Stimulated activated effector memory CD8-positive, alpha-beta T cell treated with anti-CD3 and anti-CD28 coated beads, Interleukin-12 subunit alpha, Interleukin-12 subunit beta, amount 100 ng/mL, for 72 hours (primary cell): ENCODE results near the gene PSMB11.
A peak's percentile ranks its signal among the peaks of the same experiment; 100 is the strongest.

Source experiments
- ATAC-seq: fragments of 150-1000 bp; cut with Tn5 transposase; 2 replicates; pipeline ENCODE4 v1.10.0; 2021
- DNase-seq, 2 donors: peaks; one replicate each; pipeline ENCODE4 v3.0.0; 2021 to 2022; ENCODE audit warnings: low spot score in 2 of 2
- H3K27ac Mint-ChIP-seq: one replicate; pipeline ENCODE4 v1.8.0; 2022; ENCODE audit warnings: mild to moderate bottlenecking, mixed read lengths
- H3K36me3 Mint-ChIP-seq: one replicate; pipeline ENCODE4 v1.8.0; 2022; ENCODE audit warnings: mild to moderate bottlenecking, mixed read lengths
- H3K4me1 Mint-ChIP-seq: one replicate; pipeline ENCODE4 v1.8.0; 2022; ENCODE audit warnings: mixed read lengths
- H3K4me3 Mint-ChIP-seq: one replicate; pipeline ENCODE4 v1.8.0; 2022; ENCODE audit warnings: mild to moderate bottlenecking, mixed read lengths
- H3K9me3 Mint-ChIP-seq: one replicate; pipeline ENCODE4 v1.8.0; 2022; ENCODE audit warnings: mixed read lengths

PSMB11 gene

DNA sequence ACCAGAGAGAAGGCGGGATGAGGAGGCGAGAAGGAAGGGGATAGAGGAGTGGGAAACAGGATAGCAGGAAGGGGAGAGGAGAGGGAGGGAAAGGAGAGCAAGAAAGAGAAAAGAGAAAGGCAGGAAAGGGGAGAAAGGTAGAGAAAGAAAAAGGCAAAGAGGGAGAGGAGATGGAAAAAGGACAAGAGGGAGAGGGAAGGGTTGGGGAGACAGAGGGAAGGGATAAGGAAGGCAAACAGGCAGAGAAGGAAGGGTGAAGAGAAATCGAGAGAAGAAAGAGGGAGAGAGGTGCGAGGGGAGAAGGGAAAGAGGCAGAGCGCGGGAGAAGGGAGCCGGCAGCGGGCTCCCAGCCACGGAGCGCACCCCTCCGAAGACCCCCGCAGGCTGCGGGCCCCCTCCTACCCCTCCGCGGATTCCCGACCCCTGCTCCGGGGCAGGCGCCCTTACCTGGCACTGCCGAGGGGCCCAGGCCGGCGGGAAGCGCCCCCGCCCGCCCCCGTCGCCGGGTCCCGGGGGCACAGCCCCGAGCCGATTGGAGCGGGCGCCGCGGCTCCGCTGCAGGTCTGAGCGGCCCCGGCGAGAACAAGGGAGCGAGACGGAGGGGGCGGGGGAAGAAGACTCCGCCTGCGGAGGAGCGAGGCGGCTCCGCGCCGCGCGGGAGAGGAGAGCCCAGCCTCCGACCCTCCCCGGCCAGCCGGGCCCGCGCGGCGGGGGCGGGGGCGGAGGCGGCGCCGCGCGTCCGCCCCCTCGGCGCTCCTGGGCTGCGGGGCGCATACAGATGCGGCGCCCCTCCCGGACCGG is 15.1 kb downstream of the PSMB11 start, which contains the start of gene CDH24:
Gene CDH24 (minus strand): TSS at position 565 of the 801 bp plus-strand sequence. CDS start 1,787 bp downstream, outside the sequence.
- H3K9me3 Mint-ChIP-seq, result no peaks in the 10 kb centered on the region
- H3K27ac Mint-ChIP-seq, result peak within 1 kb of the TSS; percentile 60
- ATAC-seq (peak; percentile 81), DNase-seq (peak; percentile 58 to 80)
- H3K36me3 Mint-ChIP-seq, result peaks cover 44% of the 10 kb centered on the region
- peaks cover 27% of the 10 kb centered on the region for H3K4me1 Mint-ChIP-seq
- H3K4me3 Mint-ChIP-seq, result peak within 1 kb of the TSS; percentile 76

DNA sequence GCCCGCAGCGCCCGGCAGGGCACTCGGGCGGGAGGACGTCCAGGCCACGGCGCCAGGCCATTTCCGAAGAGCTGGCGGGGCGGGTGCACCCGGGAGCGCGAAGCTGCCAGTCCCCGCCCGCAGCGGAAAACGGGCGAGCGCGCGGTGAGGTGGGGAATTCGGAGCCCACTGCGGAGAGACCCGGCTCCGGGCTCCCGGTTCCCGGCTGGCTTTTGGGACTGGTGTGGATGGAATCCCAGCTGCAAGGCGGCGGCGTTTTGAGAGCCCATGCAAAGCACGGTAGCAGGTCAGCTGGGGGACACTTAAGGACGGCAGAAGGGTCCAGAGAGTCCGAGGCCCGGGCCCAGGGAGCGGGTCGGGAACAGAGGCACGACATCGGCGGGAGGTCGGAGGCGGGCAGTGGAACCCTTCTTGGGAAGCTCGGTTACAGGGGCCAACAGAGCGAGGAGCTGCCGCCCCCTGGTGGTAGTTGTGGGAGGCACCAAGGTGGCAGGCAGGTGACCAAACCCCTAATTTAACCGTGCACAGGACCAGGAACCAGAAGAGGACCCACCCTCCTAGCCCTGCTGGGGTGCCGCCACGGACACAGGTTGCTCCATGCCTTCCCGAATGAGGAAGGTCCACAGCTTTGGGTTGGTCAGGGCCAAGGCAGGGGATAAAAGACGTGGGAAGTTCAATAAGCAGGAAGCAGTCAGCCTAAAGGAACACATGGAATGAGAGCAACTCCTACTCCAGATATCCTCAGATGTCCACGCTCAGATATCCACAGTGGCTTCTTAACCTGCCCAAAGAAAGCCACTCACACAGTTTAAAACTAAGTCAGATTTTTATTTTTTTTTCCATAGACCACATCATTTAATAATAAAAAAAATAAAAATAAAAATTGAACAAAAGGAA is 16.0 kb downstream of the PSMB11 start:
- H3K36me3 Mint-ChIP-seq, result peaks cover 53% of the 10 kb centered on the region
- DNase-seq (peak; percentile 85 to 92), ATAC-seq (peak; percentile 77)
- peak overlapping the region; percentile 76 for H3K4me3 Mint-ChIP-seq
- peaks cover 27% of the 10 kb centered on the region for H3K4me1 Mint-ChIP-seq
- H3K27ac Mint-ChIP-seq, result no peak overlapping the region
- H3K9me3 Mint-ChIP-seq, result no peaks in the 10 kb centered on the region

DNA sequence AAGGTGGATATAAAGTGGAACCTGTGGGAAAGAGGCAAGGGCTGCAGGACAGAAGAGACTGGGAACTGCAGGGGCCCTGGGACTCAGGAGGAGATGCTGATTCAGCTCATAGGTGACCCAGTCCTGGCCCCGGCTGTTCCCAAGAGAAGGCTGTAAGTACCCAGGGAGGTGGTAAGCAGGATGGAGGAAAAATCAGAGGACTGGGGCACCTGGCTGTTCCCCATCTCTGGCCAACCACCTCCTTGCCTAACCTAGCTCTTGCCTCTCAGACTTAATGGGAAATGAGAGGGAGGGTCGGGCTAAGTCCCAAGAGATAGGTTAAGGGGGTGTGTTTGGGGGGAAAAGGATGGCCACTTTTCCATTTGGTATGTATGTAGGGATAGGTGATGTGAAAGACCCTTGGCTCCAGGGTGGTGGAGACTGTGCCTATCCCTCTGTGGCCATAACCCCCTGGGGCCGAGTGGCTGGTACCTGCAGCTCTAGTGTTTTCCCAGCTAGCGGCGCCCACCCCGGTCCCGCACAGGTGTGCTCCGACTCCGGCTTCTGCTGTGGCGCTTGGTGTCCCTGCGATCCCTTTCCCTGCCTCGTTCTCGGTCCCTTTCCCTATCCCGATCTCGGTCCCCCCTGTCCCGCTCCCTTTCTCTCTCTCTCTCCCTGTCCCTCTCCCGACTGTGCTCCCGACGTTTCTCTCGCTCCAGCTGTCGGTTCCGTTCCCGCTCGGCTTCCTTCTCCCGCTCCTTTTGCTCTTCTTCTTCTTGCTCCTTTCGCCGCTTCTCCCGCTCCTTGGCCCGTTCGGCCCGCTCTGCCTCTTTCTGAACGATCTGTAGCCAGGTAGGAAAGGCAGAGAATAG is 16.9 kb downstream of the PSMB11 start:
- DNase-seq (no peak), ATAC-seq (no peak)
- Mint-ChIP-seq H3K36me3 (peaks cover 62% of the 10 kb centered on the region), H3K4me3 (peak overlapping the region; percentile 11), H3K4me1 (peaks cover 27% of the 10 kb centered on the region), H3K9me3 (no peaks in the 10 kb centered on the region), H3K27ac (peak overlapping the region; percentile 69)

- Mint-ChIP-seq H3K9me3 (no peaks in the 10 kb centered on the region), H3K36me3 (peaks cover 80% of the 10 kb centered on the region)
Measured at GRCh38 chr14:23060536-23061260, 18.7 kb downstream of the PSMB11 start.

GRCh38 chr14:23062002-23062401 is 20.0 kb downstream of the PSMB11 start:
- no peak overlapping the region for H3K4me3 Mint-ChIP-seq
- DNase-seq (no peak), ATAC-seq (no peak)
- no peaks in the 10 kb centered on the region for H3K9me3 Mint-ChIP-seq
- H3K36me3 Mint-ChIP-seq, result peaks cover 93% of the 10 kb centered on the region
- H3K4me1 Mint-ChIP-seq, result peaks cover 16% of the 10 kb centered on the region
- no peak overlapping the region for H3K27ac Mint-ChIP-seq

More at GRCh38 chr14:23060536-23061260, 18.7 kb downstream of the PSMB11 start:
- ATAC-seq, result no peak
- H3K27ac Mint-ChIP-seq, result no peak overlapping the region
- H3K4me3 Mint-ChIP-seq, result no peak overlapping the region
- DNase-seq, result no peak
- H3K4me1 Mint-ChIP-seq, result peaks cover 24% of the 10 kb centered on the region

- ATAC-seq (no peak), DNase-seq (no peak)
- Mint-ChIP-seq H3K27ac (peak overlapping the region; percentile 43), H3K36me3 (peaks cover 100% of the 10 kb centered on the region), H3K4me1 (peaks cover 14% of the 10 kb centered on the region), H3K4me3 (no peak overlapping the region), H3K9me3 (no peaks in the 10 kb centered on the region)
Measured at GRCh38 chr14:23063601-23064000, 21.6 kb downstream of the PSMB11 start.

GRCh38 chr14:23066368-23066767 is 24.4 kb downstream of the PSMB11 start:
- Mint-ChIP-seq H3K27ac (no peak overlapping the region), H3K4me3 (no peak overlapping the region), H3K36me3 (peaks cover 78% of the 10 kb centered on the region), H3K4me1 (peaks cover 35% of the 10 kb centered on the region), H3K9me3 (no peaks in the 10 kb centered on the region)
- DNase-seq (no peak), ATAC-seq (no peak)

GRCh38 chr14:23066855-23067744 is 25.1 kb downstream of the PSMB11 start:
- H3K36me3 Mint-ChIP-seq, result peaks cover 71% of the 10 kb centered on the region
- H3K4me1 Mint-ChIP-seq, result peaks cover 42% of the 10 kb centered on the region
- no peaks in the 10 kb centered on the region for H3K9me3 Mint-ChIP-seq
- DNase-seq (no peak), ATAC-seq (no peak)
- no peak overlapping the region for H3K4me3 Mint-ChIP-seq
- H3K27ac Mint-ChIP-seq, result no peak overlapping the region

GRCh38 chr14:23067847-23068788 is 26.1 kb downstream of the PSMB11 start:
- no peak for ATAC-seq
- Mint-ChIP-seq H3K9me3 (no peaks in the 10 kb centered on the region), H3K27ac (peak overlapping the region; percentile 68), H3K4me3 (no peak overlapping the region), H3K36me3 (peaks cover 61% of the 10 kb centered on the region), H3K4me1 (peaks cover 45% of the 10 kb centered on the region)
- no peak for DNase-seq

GRCh38 chr14:23068789-23069412 is 26.9 kb downstream of the PSMB11 start:
- no peaks in the 10 kb centered on the region for H3K9me3 Mint-ChIP-seq
- H3K4me1 Mint-ChIP-seq, result peaks cover 45% of the 10 kb centered on the region
- H3K36me3 Mint-ChIP-seq, result peaks cover 53% of the 10 kb centered on the region
- H3K27ac Mint-ChIP-seq, result peak overlapping the region; percentile 68
- H3K4me3 Mint-ChIP-seq, result no peak overlapping the region
- DNase-seq (peak; percentile 41 to 79), ATAC-seq (peak; percentile 83)

- Mint-ChIP-seq H3K9me3 (no peaks in the 10 kb centered on the region), H3K27ac (no peak overlapping the region), H3K4me1 (peaks cover 45% of the 10 kb centered on the region), H3K4me3 (peak overlapping the region; percentile 93), H3K36me3 (peaks cover 48% of the 10 kb centered on the region)
- DNase-seq, result no peak
- ATAC-seq, result no peak
Measured at GRCh38 chr14:23069413-23069806, 27.4 kb downstream of the PSMB11 start.
